Progenitor cell of endocrine pancreas (in vitro differentiated cells): ENCODE measurements around the gene BMPR1A. TPM values are rescaled to one million over a fixed set of nuclear protein-coding genes. Genes with fewer than 3 reads are reported as not detected.

Source experiments
- DNase-seq: peaks from one replicate; pipeline ENCODE4 v3.0.0; 2021; ENCODE audit warnings: low spot score; ENCODE audit not compliant: unreplicated experiment
- H3K27ac Mint-ChIP-seq: 2 replicates; pipeline ENCODE4 v1.8.0; 2021; ENCODE audit warnings: mild to moderate bottlenecking, moderate library complexity, mixed read lengths
- H3K27me3 Mint-ChIP-seq: 2 replicates; pipeline ENCODE4 v1.8.0; 2021; ENCODE audit warnings: mixed read lengths
- H3K36me3 Mint-ChIP-seq: 2 replicates; pipeline ENCODE4 v1.8.0; 2022; ENCODE audit warnings: mixed read lengths; ENCODE audit not compliant: insufficient read depth
- H3K4me1 Mint-ChIP-seq: 2 replicates; pipeline ENCODE4 v1.8.0; 2021; ENCODE audit warnings: low read depth, mixed read lengths
- H3K4me3 Mint-ChIP-seq: 2 replicates; pipeline ENCODE4 v1.8.0; 2021; ENCODE audit warnings: low read depth, mild to moderate bottlenecking, moderate library complexity, mixed read lengths
- H3K9me3 Mint-ChIP-seq: 2 replicates; pipeline ENCODE4 v1.8.0; 2021; ENCODE audit warnings: low read depth, mixed read lengths
- total RNA-seq: library from RNA; stranded (reverse); gene quantifications from 2 replicates; pipeline ENCODE4 v1.2.1, GENCODE V29; 2021
- TF ChIP-seq, protein P1 (sequence below): fragments of 200-600 bp; sonication (generic); IDR thresholded peaks from one replicate; pipeline ENCODE4 v1.5.0; 2021; ENCODE audit warnings: antibody characterized with exemption, mild to moderate bottlenecking; ENCODE audit not compliant: unreplicated experiment

Gene BMPR1A
- total RNA-seq, 1 donor from 2014 or later = 89.7 TPM

DNA sequence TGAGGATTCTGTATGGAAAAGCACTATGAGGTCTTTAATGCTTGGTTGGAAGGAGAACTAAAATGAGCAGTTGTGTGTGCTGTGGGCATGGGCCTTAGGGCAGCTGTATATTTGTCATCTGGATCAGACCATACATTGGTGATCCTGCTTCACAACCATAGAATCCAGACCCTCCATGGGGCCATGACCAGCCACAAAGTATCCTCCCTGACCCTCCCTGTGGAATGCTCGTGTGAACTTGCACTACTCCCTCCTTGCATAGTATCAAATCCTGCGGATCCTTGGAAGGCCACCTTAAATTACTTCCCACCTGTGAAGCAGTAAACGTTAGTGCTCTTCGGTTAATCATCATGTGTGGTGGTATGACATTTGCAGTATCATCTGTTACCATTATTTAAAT lies 67.1 kb downstream of the BMPR1A start:
- no peak overlapping the region for H3K27ac Mint-ChIP-seq
- TF ChIP-seq, protein P1, sequence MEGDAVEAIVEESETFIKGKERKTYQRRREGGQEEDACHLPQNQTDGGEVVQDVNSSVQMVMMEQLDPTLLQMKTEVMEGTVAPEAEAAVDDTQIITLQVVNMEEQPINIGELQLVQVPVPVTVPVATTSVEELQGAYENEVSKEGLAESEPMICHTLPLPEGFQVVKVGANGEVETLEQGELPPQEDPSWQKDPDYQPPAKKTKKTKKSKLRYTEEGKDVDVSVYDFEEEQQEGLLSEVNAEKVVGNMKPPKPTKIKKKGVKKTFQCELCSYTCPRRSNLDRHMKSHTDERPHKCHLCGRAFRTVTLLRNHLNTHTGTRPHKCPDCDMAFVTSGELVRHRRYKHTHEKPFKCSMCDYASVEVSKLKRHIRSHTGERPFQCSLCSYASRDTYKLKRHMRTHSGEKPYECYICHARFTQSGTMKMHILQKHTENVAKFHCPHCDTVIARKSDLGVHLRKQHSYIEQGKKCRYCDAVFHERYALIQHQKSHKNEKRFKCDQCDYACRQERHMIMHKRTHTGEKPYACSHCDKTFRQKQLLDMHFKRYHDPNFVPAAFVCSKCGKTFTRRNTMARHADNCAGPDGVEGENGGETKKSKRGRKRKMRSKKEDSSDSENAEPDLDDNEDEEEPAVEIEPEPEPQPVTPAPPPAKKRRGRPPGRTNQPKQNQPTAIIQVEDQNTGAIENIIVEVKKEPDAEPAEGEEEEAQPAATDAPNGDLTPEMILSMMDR = no peak
- peaks cover 1% of the 10 kb centered on the region for H3K4me1 Mint-ChIP-seq
- H3K4me3 Mint-ChIP-seq = no peak overlapping the region
- no peaks in the 10 kb centered on the region for H3K27me3 Mint-ChIP-seq
- no peaks in the 10 kb centered on the region for H3K36me3 Mint-ChIP-seq
- no peak for DNase-seq
- no peaks in the 10 kb centered on the region for H3K9me3 Mint-ChIP-seq

DNA sequence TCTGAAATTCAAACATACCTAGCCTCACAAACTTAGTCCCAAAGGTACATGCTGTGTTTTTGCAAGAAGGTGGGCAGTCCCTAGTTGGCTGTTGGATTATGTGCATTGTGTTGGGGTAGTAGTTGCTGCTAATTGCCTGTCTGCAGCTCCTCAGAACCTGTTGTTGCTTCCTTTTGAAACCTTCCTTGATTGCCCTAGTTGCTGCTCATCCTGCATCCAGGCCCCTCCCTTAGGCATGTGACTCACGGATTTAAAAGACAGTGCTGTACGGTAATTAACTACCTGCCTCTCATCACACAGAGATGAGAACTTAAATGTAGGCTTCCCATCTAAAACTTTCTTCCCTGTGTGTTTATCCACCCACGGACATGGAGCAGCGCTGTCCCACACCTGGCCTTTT lies 67.7 kb downstream of the BMPR1A start:
- no peaks in the 10 kb centered on the region for H3K27me3 Mint-ChIP-seq
- no peak overlapping the region for H3K4me3 Mint-ChIP-seq
- DNase-seq = no peak
- no peaks in the 10 kb centered on the region for H3K36me3 Mint-ChIP-seq
- H3K9me3 Mint-ChIP-seq = no peaks in the 10 kb centered on the region
- TF ChIP-seq, protein P1 = no peak
- no peak overlapping the region for H3K27ac Mint-ChIP-seq
- H3K4me1 Mint-ChIP-seq = peaks cover 4% of the 10 kb centered on the region

DNA sequence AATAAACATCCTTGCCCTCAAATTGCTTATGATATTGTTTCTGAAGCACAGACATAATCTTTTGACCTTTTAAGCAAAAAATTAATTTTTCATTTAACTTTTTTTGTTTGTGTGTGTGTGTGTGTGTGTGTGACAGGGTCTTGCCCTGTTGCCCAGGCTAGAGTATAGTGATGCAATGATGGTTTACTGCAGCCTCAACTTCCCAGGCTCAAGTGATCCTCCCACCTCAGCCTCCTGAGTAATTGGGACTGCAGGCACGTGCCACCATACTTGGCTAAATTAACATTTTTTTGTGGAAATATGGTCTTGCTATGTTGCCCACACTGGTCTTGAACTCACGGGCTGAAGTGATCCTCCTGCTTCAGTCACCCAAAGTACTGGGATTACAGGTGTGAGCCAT lies 68.9 kb downstream of the BMPR1A start:
- H3K4me1 Mint-ChIP-seq = peaks cover 13% of the 10 kb centered on the region
- no peak for DNase-seq
- no peak overlapping the region for H3K4me3 Mint-ChIP-seq
- H3K27ac Mint-ChIP-seq = no peak overlapping the region
- H3K36me3 Mint-ChIP-seq = no peaks in the 10 kb centered on the region
- H3K9me3 Mint-ChIP-seq = no peaks in the 10 kb centered on the region
- H3K27me3 Mint-ChIP-seq = no peaks in the 10 kb centered on the region
- TF ChIP-seq, protein P1 = no peak

DNA sequence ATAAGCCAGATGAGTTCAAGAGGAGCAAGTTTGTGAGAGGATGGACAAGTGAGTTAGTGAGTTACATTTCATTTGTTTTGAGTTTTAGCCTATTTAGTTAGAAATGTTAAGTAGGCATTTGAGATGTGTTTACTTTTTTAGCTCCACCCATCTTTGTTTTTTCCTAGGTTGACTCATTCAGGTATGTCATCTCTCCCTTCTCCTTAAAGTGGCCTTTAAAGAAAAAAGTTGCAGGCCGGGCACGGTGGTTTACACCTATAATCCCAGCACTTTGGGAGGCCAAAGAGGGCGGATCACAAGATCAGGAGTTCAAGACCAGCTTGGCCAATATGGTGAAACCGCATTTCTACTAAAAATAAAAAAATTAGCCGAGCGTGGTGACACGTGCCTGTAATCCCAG lies 71.2 kb downstream of the BMPR1A start:
- TF ChIP-seq, protein P1 = no peak
- Mint-ChIP-seq H3K36me3 (no peaks in the 10 kb centered on the region), H3K4me3 (no peak overlapping the region), H3K27ac (no peak overlapping the region), H3K4me1 (peaks cover 19% of the 10 kb centered on the region), H3K27me3 (no peaks in the 10 kb centered on the region), H3K9me3 (no peaks in the 10 kb centered on the region)
- no peak for DNase-seq

DNA sequence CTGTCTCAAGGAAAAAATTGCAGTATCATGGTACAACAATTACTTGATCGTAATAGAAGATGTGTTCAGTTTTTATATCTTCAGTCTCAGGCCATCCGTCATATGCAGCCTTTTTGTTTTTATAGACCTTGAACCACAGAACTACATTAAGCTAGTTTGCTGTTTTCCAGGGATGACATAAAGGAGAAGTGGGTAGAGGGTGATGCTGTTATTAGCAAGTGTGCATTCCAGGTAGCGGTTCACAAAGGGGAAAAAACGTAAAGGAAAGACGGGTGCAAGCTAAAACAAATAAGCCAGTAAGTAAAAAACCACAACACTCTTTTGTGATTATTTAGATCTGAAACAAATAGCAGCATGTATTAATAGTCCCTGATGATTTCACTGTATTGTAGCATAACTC lies 71.7 kb downstream of the BMPR1A start:
- H3K36me3 Mint-ChIP-seq = no peaks in the 10 kb centered on the region
- TF ChIP-seq, protein P1 = no peak
- no peak overlapping the region for H3K4me3 Mint-ChIP-seq
- H3K27ac Mint-ChIP-seq = no peak overlapping the region
- peaks cover 21% of the 10 kb centered on the region for H3K4me1 Mint-ChIP-seq
- no peaks in the 10 kb centered on the region for H3K9me3 Mint-ChIP-seq
- H3K27me3 Mint-ChIP-seq = no peaks in the 10 kb centered on the region
- DNase-seq = no peak

DNA sequence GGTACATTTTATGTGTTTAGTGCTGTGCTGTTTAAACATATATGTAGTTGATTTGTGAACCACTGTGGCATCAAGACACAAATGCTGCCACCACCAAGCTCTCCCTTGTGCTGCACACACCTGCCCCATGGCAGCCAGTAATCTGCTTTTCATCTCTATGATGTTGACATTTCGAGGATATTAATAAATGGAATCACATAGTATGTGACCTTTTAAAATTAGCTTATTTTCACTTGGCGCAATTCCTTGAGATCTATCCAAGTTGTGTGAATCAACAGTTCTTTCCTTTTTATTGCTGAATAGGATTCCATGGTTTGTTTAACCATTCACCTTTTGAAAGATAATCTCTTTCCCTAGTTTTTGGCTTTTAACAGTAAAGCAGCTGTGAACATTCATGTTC lies 73.1 kb downstream of the BMPR1A start:
- no peak for DNase-seq
- Mint-ChIP-seq H3K27ac (peak overlapping the region; percentile 62), H3K36me3 (no peaks in the 10 kb centered on the region), H3K27me3 (no peaks in the 10 kb centered on the region), H3K4me1 (peaks cover 22% of the 10 kb centered on the region), H3K4me3 (no peak overlapping the region), H3K9me3 (no peaks in the 10 kb centered on the region)
- TF ChIP-seq, protein P1 = no peak
